Lung (tissue), 16 donors: ENCODE data around the gene ZNF700. TPM values are rescaled to one million over a fixed set of nuclear protein-coding genes. Genes with fewer than 3 reads are reported as not detected.
"Not testable (repeated sequence)": the region's sequence is repeated elsewhere in the genome, so short reads cannot be mapped to it uniquely, and the experiment has no call there.

ENCODE experiments used
- ATAC-seq: fragments of 200-7000 bp; cut with Tn5 transposase; one replicate; pipeline ENCODE4 v1.9.1; 2020; ENCODE audit warnings: moderate number of reproducible peaks; ENCODE audit not compliant: insufficient read depth, low FRiP score
- DNase-seq, 3 donors: peaks; one replicate each; pipeline ENCODE4 v3.0.0-alpha.2; 2013 to 2017
- H3K27ac ChIP-seq, 2 donors: one replicate each; pipeline ENCODE4 v1.5.1; 2013; ENCODE audit warnings: mild to moderate bottlenecking in 2 of 2, moderate library complexity in 2 of 2, control low read depth in 1 of 2, inconsistent platforms in 1 of 2, low read depth in 1 of 2, low read length in 1 of 2
- H3K27me3 ChIP-seq, 3 donors: one replicate each; pipeline ENCODE4 v1.5.1; 2013; ENCODE audit warnings: low read length in 2 of 3; ENCODE audit not compliant: control insufficient read depth in 3 of 3, insufficient read depth in 3 of 3
- H3K36me3 ChIP-seq, 4 donors: one replicate each; pipeline ENCODE4 v1.5.1; 2013; ENCODE audit warnings: low read length in 4 of 4, mild to moderate bottlenecking in 1 of 4, moderate library complexity in 1 of 4; ENCODE audit not compliant: control insufficient read depth in 4 of 4, insufficient read depth in 4 of 4
- H3K4me1 ChIP-seq, 5 donors: one replicate each; pipeline ENCODE4 v1.5.1; 2013; ENCODE audit warnings: low read length in 5 of 5, mild to moderate bottlenecking in 2 of 5, moderate library complexity in 1 of 5; ENCODE audit not compliant: control insufficient read depth in 5 of 5, insufficient read depth in 5 of 5
- H3K4me3 ChIP-seq: one replicate; pipeline ENCODE4 v1.5.1; 2013; ENCODE audit warnings: mild to moderate bottlenecking, control low read depth, moderate library complexity
- H3K9ac ChIP-seq, 2 donors: one replicate each; pipeline ENCODE4 v1.5.1; 2013; ENCODE audit warnings: low read length in 2 of 2, control low read depth in 1 of 2; ENCODE audit not compliant: insufficient read depth in 1 of 2
- H3K9me3 ChIP-seq, 4 donors: one replicate each; pipeline ENCODE4 v1.5.1; 2013; ENCODE audit warnings: low read length in 3 of 4, mild to moderate bottlenecking in 1 of 4, moderate library complexity in 1 of 4; ENCODE audit not compliant: control insufficient read depth in 4 of 4, insufficient read depth in 3 of 4
- CTCF ChIP-seq: IDR thresholded peaks from 2 replicates; pipeline ENCODE4 v1.5.1; 2012; ENCODE audit warnings: mild to moderate bottlenecking; ENCODE audit errors: control extremely low read depth, extremely low read depth
- WGBS, 2 donors: extraction: QIAGEN DNeasy Blood & Tissue Kit; methylation state at CpG; one replicate each; pipeline ENCODE4 v1.1.7; 2013; 5-methylcytosine and 5-hydroxymethylcytosine counted together
- long read RNA-seq, 5 donors: transcript quantifications; one replicate each; lab custom pipeline, GENCODE V29; 2026
- polyA plus RNA-seq, 2 donors: library from polyadenylated mRNA; stranded (reverse); fragments of 200-250 nt; gene quantifications; one replicate each; pipeline ENCODE4 v1.2.1, GENCODE V29; 2013
- total RNA-seq, 2 donors: library from RNA; depleted of rRNA in 1 of 2; stranded (reverse); fragments of >200 nt in 1 of 2; gene quantifications; one replicate each; pipeline ENCODE4 v1.2.1, GENCODE V29; 2014 to 2021
- donor health status: control.
- donor health status: control.
- donor health status: Bipolar disorder and iron deficiency.
- donor health status: healthy.
- donor health status: DM: yes; HTN: yes; CAD: no.

ZNF700 gene
- 10 to 100 TPM; 10.8 to 24.7 TPM for total RNA-seq
- 10 to 100 TPM in 1 of 2 donors, 1 to 10 TPM in 1; 6.2 to 14.2 TPM for polyA plus RNA-seq
- long read RNA-seq, donor 1, partial matches to known transcripts, result 0 of 2 reads
- long read RNA-seq, donor 1, other reads (novel, unspliced or antisense), result 0 of 2 reads
- long read RNA-seq, donor 2, partial matches to known transcripts, result 0 of 1 reads
- long read RNA-seq, donor 2, other reads (novel, unspliced or antisense), result 0 of 1 reads
- long read RNA-seq, donor 3, partial matches to known transcripts, result 0 of 2 reads
- long read RNA-seq, donor 3, other reads (novel, unspliced or antisense), result 0 of 2 reads
- long read RNA-seq, donor 4, partial matches to known transcripts, result 0 of 2 reads
- long read RNA-seq, donor 4, other reads (novel, unspliced or antisense), result 0 of 2 reads
- long read RNA-seq, donor 5, partial matches to known transcripts, result 0 of 5 reads
- long read RNA-seq, donor 5, other reads (novel, unspliced or antisense), result 0 of 5 reads

GRCh38 chr19:11924886-11925650 lies at the start of gene ZNF700:
ZNF700 (plus strand) TSS chr19:11925107; CDS start chr19:11925211, 104 bp downstream.
- Histone ChIP-seq H3K27ac (peak within 1 kb of the TSS; percentile 80 to 95), H3K4me3 (peak within 1 kb of the TSS; percentile 75), H3K9me3 (peaks cover 0 to 3% (median under 1%) of the 10 kb centered on the region in 4 donors), H3K9ac (peak within 1 kb of the TSS; percentile 81 to 85), H3K4me1 (peaks cover 0 to 12% (median 2%) of the 10 kb centered on the region in 5 donors), H3K36me3 (peaks cover 0 to 19% (median 4%) of the 10 kb centered on the region in 4 donors), H3K27me3 (no peaks in the 10 kb centered on the region)
- no peak for TF ChIP-seq CTCF
- peak; percentile 96 to 98 (median 97) for DNase-seq
- 0% methylated on average over 51 to 53 of the region's 53 CpGs for WGBS, 2 donors
- peak; percentile 95 for ATAC-seq

- H3K4me1 ChIP-seq, H3K27ac ChIP-seq, ATAC-seq, H3K27me3 ChIP-seq, H3K9ac ChIP-seq, H3K9me3 ChIP-seq, DNase-seq, H3K36me3 ChIP-seq, H3K4me3 ChIP-seq: not testable (repeated sequence)
- 78 to 82% methylated on average over 16 of the region's 16 CpGs for WGBS, 2 donors
These were observed 45.1 kb upstream of the ZNF700 start for GRCh38 chr19:11879687-11880266.

GRCh38 chr19:11880598-11880997 lies 44.3 kb upstream of the ZNF700 start:
- no peak for ATAC-seq
- DNase-seq, result no peak
- no peak overlapping the region for H3K27ac ChIP-seq
- no peak for TF ChIP-seq CTCF
- H3K9ac ChIP-seq, result no peak overlapping the region
- H3K4me3 ChIP-seq, result no peak overlapping the region
- H3K36me3 ChIP-seq, result no peaks in the 10 kb centered on the region
- H3K27me3 ChIP-seq, result no peaks in the 10 kb centered on the region
- peaks cover 0 to 5% (median 0%) of the 10 kb centered on the region in 4 donors for H3K9me3 ChIP-seq
- peaks cover 0 to 3% (median 0%) of the 10 kb centered on the region in 5 donors for H3K4me1 ChIP-seq
- WGBS, 2 donors, result 90 to 95% methylated on average over 12 of the region's 12 CpGs
